G401 (cell line): Measurements from ENCODE around the gene LHX4. TPM values are rescaled to one million over a fixed set of nuclear protein-coding genes. Genes with fewer than 3 reads are reported as not detected.

Experiments
- DNase-seq: peaks from one replicate; pipeline ENCODE4 v3.0.0-alpha.2; 2015; ENCODE audit warnings: low spot score
- in situ Hi-C: cut with HindIII; loops from 2 replicates; pipeline ENCODE4 v1.10.0; 2016; ENCODE audit warnings: low sequenced_read_pairs, mixed read lengths
- total RNA-seq: library from RNA; depleted of rRNA; stranded (reverse); fragments of >200 nt; shearing (Covaris generic); gene quantifications from 2 replicates; pipeline ENCODE4 v1.2.3, GENCODE V29; 2014

The LHX4 gene
- total RNA-seq, 1 experiment from 2014 or later = not detected

- no peak for DNase-seq
- in situ Hi-C loops = no loop called here
Measured at GRCh38 chr1:180218806-180219765, 11.0 kb upstream of the LHX4 start.

GRCh38 chr1:180219776-180220175, 10.3 kb upstream of the LHX4 start:
- in situ Hi-C loops = no loop called here
- no peak for DNase-seq

GRCh38 chr1:180221462-180221861, 8.6 kb upstream of the LHX4 start:
- in situ Hi-C loops = no loop called here
- DNase-seq = no peak

GRCh38 chr1:180224902-180225301, 5.2 kb upstream of the LHX4 start:
- in situ Hi-C loops = no loop called here

GRCh38 chr1:180225403-180225802, 4.7 kb upstream of the LHX4 start:
- DNase-seq = no peak
- in situ Hi-C loops = no loop called here

More at GRCh38 chr1:180224902-180225301, 5.2 kb upstream of the LHX4 start:
- DNase-seq = no peak

GRCh38 chr1:180227861-180228647, 2.0 kb upstream of the LHX4 start:
- DNase-seq = no peak
- in situ Hi-C loops = no loop called here

GRCh38 chr1:180228648-180229482, 1.2 kb upstream of the LHX4 start:
- no peak for DNase-seq
- in situ Hi-C loops = no loop called here

DNA sequence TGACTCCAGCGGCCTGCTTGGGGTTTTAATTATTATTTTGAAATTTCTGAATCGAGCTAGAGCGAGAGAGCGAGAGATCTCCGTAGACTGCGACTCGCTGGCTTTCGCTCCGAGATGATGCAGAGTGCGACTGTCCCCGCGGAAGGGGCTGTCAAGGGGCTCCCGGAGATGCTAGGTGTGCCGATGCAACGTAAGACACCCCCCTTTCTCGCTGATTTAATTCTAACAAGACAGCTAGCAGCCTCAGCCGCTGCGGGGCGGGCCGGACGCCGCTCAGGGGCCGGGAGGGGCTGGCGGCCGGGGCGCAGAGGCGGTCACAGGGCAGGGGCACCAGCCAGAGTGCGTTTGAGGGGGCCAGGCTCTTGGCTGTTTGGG, 339 bp downstream of the LHX4 start:
- no peak for DNase-seq
- in situ Hi-C loops = no loop called here

- in situ Hi-C loops = no loop called here
- DNase-seq = peak; percentile 36
Measured at GRCh38 chr1:180230791-180231505, 884 bp downstream of the LHX4 start.

DNA sequence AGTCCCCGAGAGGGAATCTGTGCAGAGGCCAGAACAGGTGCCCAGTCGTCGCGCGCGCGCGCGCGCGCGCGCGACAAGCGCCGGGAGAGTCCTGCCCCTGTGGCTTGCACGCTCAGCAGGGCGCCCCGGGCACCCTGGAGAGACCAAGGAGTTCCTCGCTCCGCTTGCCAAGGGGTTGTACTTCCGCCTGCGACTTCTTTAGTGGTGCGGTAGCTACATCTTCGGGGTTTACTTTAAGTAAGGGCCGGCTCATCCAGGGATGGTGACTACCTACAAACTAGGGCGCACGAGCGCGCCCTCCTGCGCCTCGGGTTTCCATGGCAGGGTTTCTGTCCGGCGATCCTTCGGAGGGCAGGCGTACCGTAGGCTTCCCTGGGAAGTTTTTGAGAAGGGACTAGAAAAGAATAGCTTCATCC, 1.4 kb downstream of the LHX4 start:
- no peak for DNase-seq
- in situ Hi-C loops = no loop called here

GRCh38 chr1:180231936-180232335, 1.9 kb downstream of the LHX4 start:
- in situ Hi-C loops = no loop called here
- no peak for DNase-seq

GRCh38 chr1:180232521-180233043, 2.5 kb downstream of the LHX4 start:
- in situ Hi-C loops = no loop called here

DNA sequence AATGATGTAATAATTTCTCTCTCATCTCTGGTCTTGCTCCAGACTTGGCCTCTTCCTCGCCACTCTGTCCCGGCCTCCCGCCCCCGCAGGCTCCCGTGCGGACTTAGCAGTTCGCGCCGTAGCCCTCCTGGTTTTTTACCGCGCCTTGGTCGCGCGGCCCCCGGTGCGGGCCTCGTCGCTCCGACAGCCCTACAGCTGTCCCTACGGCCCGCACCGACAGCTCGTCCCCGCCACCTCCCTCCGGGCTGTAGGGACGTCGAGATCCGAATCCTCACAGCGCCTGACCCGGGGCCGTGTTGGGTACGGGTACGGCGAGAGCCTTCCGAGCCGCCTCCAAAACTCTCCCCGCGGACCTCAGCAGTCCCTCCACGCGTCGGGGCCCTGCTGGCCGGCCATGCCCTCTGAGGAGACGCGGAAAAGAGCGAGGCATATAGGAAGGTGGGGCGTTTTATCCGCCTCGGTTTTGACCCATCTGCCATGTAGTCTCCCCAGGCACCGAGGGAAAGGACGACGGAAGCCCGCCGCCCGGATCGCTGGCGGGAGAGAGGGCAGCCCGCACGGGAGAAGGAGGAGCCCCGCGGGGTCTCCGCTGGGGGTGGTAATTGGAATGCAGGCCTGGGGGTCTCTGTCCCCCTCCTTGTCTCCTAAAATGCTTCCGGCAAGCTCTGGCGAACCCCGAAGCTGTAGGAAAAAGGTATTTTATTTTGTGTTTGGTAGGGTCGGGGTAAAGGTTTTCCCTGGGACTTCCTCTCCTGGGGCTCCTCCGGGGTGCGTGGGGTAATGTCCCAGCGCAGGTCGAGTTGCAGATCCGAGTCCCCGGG, 3.3 kb downstream of the LHX4 start:
- no peak for DNase-seq
- in situ Hi-C loops = no loop called here

More at GRCh38 chr1:180232521-180233043, 2.5 kb downstream of the LHX4 start:
- DNase-seq = no peak

GRCh38 chr1:180234369-180235076, 4.5 kb downstream of the LHX4 start:
- in situ Hi-C loops = no loop called here
- DNase-seq = no peak

GRCh38 chr1:180235077-180235501, 5.0 kb downstream of the LHX4 start:
- in situ Hi-C loops = no loop called here
- no peak for DNase-seq

DNA sequence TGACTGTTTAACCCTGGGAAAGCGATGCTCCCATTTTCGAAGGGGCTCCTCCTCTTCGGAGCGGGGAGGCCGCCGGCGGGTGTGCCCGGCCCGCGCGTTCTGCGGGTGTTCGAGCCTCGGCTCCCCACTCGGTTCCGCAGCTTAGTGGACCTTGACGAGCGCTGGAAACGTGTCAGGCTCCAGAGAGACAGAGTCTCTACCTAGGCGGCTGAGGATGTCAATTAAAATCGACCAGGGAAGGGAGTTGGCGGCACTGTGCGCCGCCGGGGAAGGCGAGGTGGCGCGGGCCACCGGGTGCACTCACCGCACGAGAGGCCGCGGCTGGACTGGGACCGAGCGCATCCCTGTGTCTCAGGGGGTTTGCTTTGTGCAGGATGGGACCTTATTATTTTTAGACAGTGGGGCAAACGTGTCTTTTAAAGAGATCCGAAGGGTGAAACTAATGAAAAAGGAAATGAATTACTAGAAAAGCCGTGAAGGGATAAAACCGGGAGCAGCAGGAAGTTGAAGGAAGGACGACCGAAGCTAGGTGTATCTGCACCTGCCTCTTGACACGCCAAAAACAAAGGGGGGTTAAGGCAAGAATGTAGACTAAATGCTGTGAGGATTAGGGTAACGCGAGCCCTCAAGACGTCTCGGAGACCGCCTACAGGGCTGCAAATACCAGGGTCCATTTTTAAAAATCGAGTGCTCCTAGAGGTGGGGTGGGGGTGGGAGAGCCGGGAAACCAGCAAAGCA, 5.6 kb downstream of the LHX4 start:
- in situ Hi-C loops = no loop called here
- no peak for DNase-seq
